Panc1 (cell line): ENCODE data around the gene NARF. TPM values are rescaled to one million over a fixed set of nuclear protein-coding genes. Genes with fewer than 3 reads are reported as not detected.

Experiments
- ATAC-seq: fragments of 200-7000 bp; cut with Tn5 transposase; 2 replicates; pipeline ENCODE4 v1.9.1; 2020; ENCODE audit warnings: mild to moderate bottlenecking, moderate library complexity
- BruUV-seq: library from RNA; stranded (reverse); fragments of 400-500 nt; replicated peaks from 2 replicates; lab custom pipeline; 2021; lab: Mats Ljungman, UMichigan
- CTCF ChIA-PET: fragments of 300-600 bp; sonication (Branson Sonifier 250); formaldehyde crosslinking; loops from one replicate; lab custom pipeline; 2022; ENCODE audit warnings: antibody characterized with exemption; lab: Charles Lee
- POLR2A ChIA-PET: fragments of 300-600 bp; sonication (Branson Sonifier 250); formaldehyde crosslinking; loops from one replicate; lab custom pipeline; 2022; ENCODE audit warnings: antibody characterized with exemption; lab: Charles Lee
- DNase-seq: peaks from one replicate; pipeline ENCODE4 v3.0.0-alpha.2; 2010; ENCODE audit warnings: low read depth, low spot score
- H3K27ac ChIP-seq: 2 replicates; pipeline ENCODE4 v1.5.1; 2011; ENCODE audit warnings: mild to moderate bottlenecking, low read length, inconsistent platforms
- H3K27me3 ChIP-seq: fragments of 200-500 bp; sonication (Bioruptor generic); 2 replicates; pipeline ENCODE4 v1.6.0; 2014; ENCODE audit warnings: low read length, inconsistent platforms; ENCODE audit not compliant: control insufficient read depth, insufficient read depth
- H3K36me3 ChIP-seq: fragments of 200-500 bp; sonication (Bioruptor generic); 2 replicates; pipeline ENCODE4 v1.5.1; 2014; ENCODE audit warnings: inconsistent platforms, mild to moderate bottlenecking, low read length, moderate library complexity; ENCODE audit not compliant: control insufficient read depth, insufficient read depth
- H3K4me1 ChIP-seq: 2 replicates; pipeline ENCODE4 v1.5.1; 2011; ENCODE audit warnings: inconsistent platforms, mild to moderate bottlenecking, low read length, moderate library complexity; ENCODE audit not compliant: control insufficient read depth, insufficient read depth
- H3K4me3 ChIP-seq, 2 experiments: 2 replicates each; pipeline ENCODE4 v1.5.1; 2011 to 2012; ENCODE audit warnings: low read depth in 2 of 2, low read length in 2 of 2, mild to moderate bottlenecking in 2 of 2, inconsistent platforms in 1 of 2, moderate library complexity in 1 of 2
- H3K9me3 ChIP-seq: fragments of 200-500 bp; sonication (Bioruptor generic); 2 replicates; pipeline ENCODE4 v1.5.1; 2014; ENCODE audit warnings: low read depth, mild to moderate bottlenecking, inconsistent platforms, low read length, moderate library complexity; ENCODE audit not compliant: control insufficient read depth, insufficient read depth
- POLR2AphosphoS5 ChIP-seq: IDR thresholded peaks from 2 replicates; pipeline ENCODE4 v1.6.1; 2012; ENCODE audit warnings: mild to moderate bottlenecking, low read depth, low read length, moderate library complexity
- REST ChIP-seq, 2 experiments: IDR thresholded peaks; 2 replicates each; pipeline ENCODE4 v1.6.1; 2011 to 2012; ENCODE audit warnings: low read depth in 2 of 2, control low read depth in 1 of 2, low read length in 1 of 2, mild to moderate bottlenecking in 1 of 2, moderate library complexity in 1 of 2; ENCODE audit not compliant: insufficient read depth in 1 of 2
- SIN3A ChIP-seq: IDR thresholded peaks from 2 replicates; pipeline ENCODE4 v1.6.1; 2012; ENCODE audit warnings: low read depth, mild to moderate bottlenecking, low read length, moderate library complexity, borderline replicate concordance; ENCODE audit not compliant: insufficient read depth
- TCF7L2 ChIP-seq: IDR thresholded peaks from 2 replicates; pipeline ENCODE4 v1.6.1; 2011; ENCODE audit warnings: mild to moderate bottlenecking, low read depth, low read length, inconsistent platforms
- in situ Hi-C: cut with HindIII; loops from 2 replicates; pipeline ENCODE4 v1.10.0; 2016; ENCODE audit warnings: low sequenced_read_pairs, low pct_unique_long_range_greater_than_20kb
- intact Hi-C: fragments of 100-400 bp; cut with micrococcal nuclease; formaldehyde crosslinking; loops from one replicate; pipeline ENCODE4 v1.10.0; 2022; ENCODE audit not compliant: unreplicated experiment
- total RNA-seq: library from RNA; stranded (reverse); gene quantifications from one replicate; pipeline ENCODE4 v1.2.1, GENCODE V29; 2021; ENCODE audit not compliant: unreplicated experiment
- TF ChIP-seq, protein P1 (sequence below): fragments of 450-650 bp; IDR thresholded peaks from 2 replicates; pipeline ENCODE4 v1.5.1; 2017; ENCODE audit warnings: mild to moderate bottlenecking

NARF gene
- total RNA-seq, 1 experiment from 2014 or later = 60.9 TPM

DNA sequence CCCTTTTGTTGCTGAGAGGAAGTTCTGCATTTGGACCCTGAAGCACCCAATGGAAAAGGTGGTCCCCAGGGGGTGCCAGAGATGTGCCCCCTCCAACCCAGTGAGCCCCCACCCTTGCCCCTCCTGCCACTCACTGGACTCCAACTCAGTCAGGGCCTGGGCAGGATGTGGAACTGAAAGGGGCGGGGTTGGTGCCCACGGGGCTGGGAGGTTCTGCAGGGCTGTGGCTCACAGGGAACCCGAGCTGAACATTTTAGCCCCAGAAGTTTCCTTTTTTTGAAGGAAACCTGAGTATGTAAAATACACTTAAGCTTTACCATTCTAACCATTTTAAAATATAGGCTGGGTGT is 24.4 kb upstream of the NARF start:
- POLR2A ChIA-PET = interaction anchor here (0.6 kb wide), 1 partner anchor 56 kb away, joined by 9 read pairs; no protein-coding TSS in a partner anchor
- CTCF ChIA-PET = no interaction called here
- in situ Hi-C loops = no loop called here

GRCh38 chr17:82435103-82435502 is 23.4 kb upstream of the NARF start:
- ATAC-seq (peak; percentile 6; the same call in 1 of the 2 replicates), DNase-seq (no peak)
- Histone ChIP-seq H3K27ac (no peak overlapping the region), H3K4me1 (no peaks in the 10 kb centered on the region), H3K36me3 (no peaks in the 10 kb centered on the region), H3K4me3 (no peak overlapping the region), H3K9me3 (no peaks in the 10 kb centered on the region), H3K27me3 (no peaks in the 10 kb centered on the region)
- no TSS peak for BruUV-seq
- intact Hi-C loops = no loop called here
- POLR2A ChIA-PET = no interaction called here
- in situ Hi-C loops = no loop called here
- TF ChIP-seq TCF7L2 (no peak), REST (IDR thresholded peaks at IDR 0.05; ENCODE audit: insufficient read depth in 1 of 2, low read depth in 2 of 2, low read length in 1 of 2) (no peak), POLR2AphosphoS5 (no peak), SIN3A (no peak)
- TF ChIP-seq, protein P1, sequence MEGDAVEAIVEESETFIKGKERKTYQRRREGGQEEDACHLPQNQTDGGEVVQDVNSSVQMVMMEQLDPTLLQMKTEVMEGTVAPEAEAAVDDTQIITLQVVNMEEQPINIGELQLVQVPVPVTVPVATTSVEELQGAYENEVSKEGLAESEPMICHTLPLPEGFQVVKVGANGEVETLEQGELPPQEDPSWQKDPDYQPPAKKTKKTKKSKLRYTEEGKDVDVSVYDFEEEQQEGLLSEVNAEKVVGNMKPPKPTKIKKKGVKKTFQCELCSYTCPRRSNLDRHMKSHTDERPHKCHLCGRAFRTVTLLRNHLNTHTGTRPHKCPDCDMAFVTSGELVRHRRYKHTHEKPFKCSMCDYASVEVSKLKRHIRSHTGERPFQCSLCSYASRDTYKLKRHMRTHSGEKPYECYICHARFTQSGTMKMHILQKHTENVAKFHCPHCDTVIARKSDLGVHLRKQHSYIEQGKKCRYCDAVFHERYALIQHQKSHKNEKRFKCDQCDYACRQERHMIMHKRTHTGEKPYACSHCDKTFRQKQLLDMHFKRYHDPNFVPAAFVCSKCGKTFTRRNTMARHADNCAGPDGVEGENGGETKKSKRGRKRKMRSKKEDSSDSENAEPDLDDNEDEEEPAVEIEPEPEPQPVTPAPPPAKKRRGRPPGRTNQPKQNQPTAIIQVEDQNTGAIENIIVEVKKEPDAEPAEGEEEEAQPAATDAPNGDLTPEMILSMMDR = no peak
- CTCF ChIA-PET = no interaction called here

More for the DNA sequence above, 24.4 kb upstream of the NARF start:
- Histone ChIP-seq H3K4me1 (no peaks in the 10 kb centered on the region), H3K4me3 (no peak overlapping the region), H3K27me3 (no peaks in the 10 kb centered on the region), H3K36me3 (no peaks in the 10 kb centered on the region), H3K9me3 (no peaks in the 10 kb centered on the region), H3K27ac (no peak overlapping the region)
- intact Hi-C loops = no loop called here
- DNase-seq = no peak
- no peak for TF ChIP-seq REST (IDR thresholded peaks at IDR 0.05; ENCODE audit: insufficient read depth in 1 of 2, low read depth in 2 of 2, low read length in 1 of 2)
- TF ChIP-seq, protein P1 = no peak
- TF ChIP-seq SIN3A = no peak
- TF ChIP-seq TCF7L2 = no peak
- TF ChIP-seq POLR2AphosphoS5 = no peak
- no TSS peak for BruUV-seq
- ATAC-seq = no peak
